Activated gamma-delta T cell (primary cell): ENCODE results near the gene MZF1.
"Not testable (repeated sequence)": the region's sequence is repeated elsewhere in the genome, so short reads cannot be mapped to it uniquely, and the experiment has no call there.

Experiments
- DNase-seq: peaks from one replicate; lab custom pipeline; 2025; lab: John Stamatoyannopoulos, UW

MZF1 gene

GRCh38 chr19:58542641-58543372, 30.3 kb downstream of the MZF1 start:
- not testable (repeated sequence) for DNase-seq

GRCh38 chr19:58539169-58539559, 34.0 kb downstream of the MZF1 start:
- DNase-seq, result not testable (repeated sequence)

- no peak for DNase-seq
Measured at GRCh38 chr19:58538257-58539168, 34.6 kb downstream of the MZF1 start.

- DNase-seq, result no peak
Measured at GRCh38 chr19:58536852-58537798, 36.0 kb downstream of the MZF1 start.

GRCh38 chr19:58535857-58536256, 37.3 kb downstream of the MZF1 start:
- DNase-seq, result no peak

- no peak for DNase-seq
Measured at GRCh38 chr19:58531034-58531840, 41.9 kb downstream of the MZF1 start.

- no peak for DNase-seq
Measured at GRCh38 chr19:58529405-58529804, 43.7 kb downstream of the MZF1 start.

GRCh38 chr19:58522709-58523108, 50.4 kb downstream of the MZF1 start:
- no peak for DNase-seq

- DNase-seq, result no peak
Measured at GRCh38 chr19:58521651-58522050, 51.5 kb downstream of the MZF1 start.

- no peak for DNase-seq
Measured at GRCh38 chr19:58520257-58520599, 52.9 kb downstream of the MZF1 start.

GRCh38 chr19:58519355-58520256, 53.5 kb downstream of the MZF1 start, which contains the start of gene ZBTB45:
TSS of gene ZBTB45 (minus strand) at chr19:58519810. CDS start at chr19:58517673, 2,137 bp downstream.
- DNase-seq, result peak; percentile 92

- DNase-seq, result no peak
Measured at GRCh38 chr19:58519087-58519354, 54.1 kb downstream of the MZF1 start.

- no peak for DNase-seq
Measured at GRCh38 chr19:58518256-58519086, 54.7 kb downstream of the MZF1 start.

- DNase-seq, result no peak
Measured at GRCh38 chr19:58516964-58517833, 55.9 kb downstream of the MZF1 start.

- DNase-seq, result no peak
Measured at GRCh38 chr19:58516246-58516836, 56.8 kb downstream of the MZF1 start.

GRCh38 chr19:58515259-58515658, 57.9 kb downstream of the MZF1 start:
- DNase-seq, result no peak

GRCh38 chr19:58514564-58515022, 58.5 kb downstream of the MZF1 start:
- no peak for DNase-seq
